BE2C (cell line): ENCODE data around the gene SCLT1.

ENCODE experiments used
- DNase-seq: peaks from one replicate; pipeline ENCODE4 v3.0.0-alpha.2; 2020
- H3K27me3 ChIP-seq: fragments of 250-450 bp; sonication (Bioruptor Pico); 2 replicates; pipeline ENCODE4 v1.5.1; 2020; ENCODE audit warnings: mild to moderate bottlenecking
- H3K36me3 ChIP-seq: fragments of 250-450 bp; sonication (Bioruptor Pico); 2 replicates; pipeline ENCODE4 v1.5.1; 2020; ENCODE audit warnings: mild to moderate bottlenecking
- H3K4me1 ChIP-seq: fragments of 250-450 bp; sonication (Bioruptor Pico); 2 replicates; pipeline ENCODE4 v1.5.1; 2020
- H3K4me3 ChIP-seq: 2 replicates; pipeline ENCODE4 v1.5.1; 2011; ENCODE audit warnings: low read depth, low read length
- H3K9me3 ChIP-seq: fragments of 250-450 bp; sonication (Bioruptor Pico); 2 replicates; pipeline ENCODE4 v1.5.1; 2020
- CTCF ChIP-seq: IDR thresholded peaks from 2 replicates; pipeline ENCODE4 v1.5.1; 2012; ENCODE audit warnings: mild to moderate bottlenecking, low read depth, low read length

The SCLT1 gene

GRCh38 chr4:129059028-129059427 lies 34.3 kb downstream of the SCLT1 start:
- DNase-seq, result no peak
- peaks cover 27% of the 10 kb centered on the region for H3K36me3 ChIP-seq
- no peaks in the 10 kb centered on the region; the same call in 1 of the 2 replicates for H3K9me3 ChIP-seq
- no peak for TF ChIP-seq CTCF
- H3K4me1 ChIP-seq, result no peaks in the 10 kb centered on the region
- no peak overlapping the region for H3K4me3 ChIP-seq
- no peaks in the 10 kb centered on the region for H3K27me3 ChIP-seq

- no peaks in the 10 kb centered on the region for H3K27me3 ChIP-seq
- H3K4me3 ChIP-seq, result no peak overlapping the region
- TF ChIP-seq CTCF, result no peak
- no peak for DNase-seq
- no peaks in the 10 kb centered on the region for H3K9me3 ChIP-seq
- H3K36me3 ChIP-seq, result no peaks in the 10 kb centered on the region
- H3K4me1 ChIP-seq, result no peaks in the 10 kb centered on the region
These were observed 47.0 kb downstream of the SCLT1 start for GRCh38 chr4:129046055-129046959.

- Histone ChIP-seq H3K4me1 (no peaks in the 10 kb centered on the region), H3K9me3 (no peaks in the 10 kb centered on the region), H3K4me3 (no peak overlapping the region), H3K36me3 (no peaks in the 10 kb centered on the region), H3K27me3 (no peaks in the 10 kb centered on the region)
- no peak for DNase-seq
- peak; percentile 38 for TF ChIP-seq CTCF
These were observed 49.8 kb downstream of the SCLT1 start for GRCh38 chr4:129043523-129043922.

- Histone ChIP-seq H3K27me3 (no peaks in the 10 kb centered on the region), H3K36me3 (no peaks in the 10 kb centered on the region), H3K4me3 (no peak overlapping the region), H3K9me3 (no peaks in the 10 kb centered on the region), H3K4me1 (no peaks in the 10 kb centered on the region)
- no peak for TF ChIP-seq CTCF
- no peak for DNase-seq
These were observed 52.9 kb downstream of the SCLT1 start for GRCh38 chr4:129040471-129040870.

- Histone ChIP-seq H3K27me3 (no peaks in the 10 kb centered on the region), H3K9me3 (no peaks in the 10 kb centered on the region), H3K4me1 (no peaks in the 10 kb centered on the region), H3K4me3 (no peak overlapping the region), H3K36me3 (no peaks in the 10 kb centered on the region)
- DNase-seq, result no peak
- no peak for TF ChIP-seq CTCF
These were observed 56.2 kb downstream of the SCLT1 start for GRCh38 chr4:129037093-129037492.
